ENCODE results near the gene MYO1F.

DNA sequence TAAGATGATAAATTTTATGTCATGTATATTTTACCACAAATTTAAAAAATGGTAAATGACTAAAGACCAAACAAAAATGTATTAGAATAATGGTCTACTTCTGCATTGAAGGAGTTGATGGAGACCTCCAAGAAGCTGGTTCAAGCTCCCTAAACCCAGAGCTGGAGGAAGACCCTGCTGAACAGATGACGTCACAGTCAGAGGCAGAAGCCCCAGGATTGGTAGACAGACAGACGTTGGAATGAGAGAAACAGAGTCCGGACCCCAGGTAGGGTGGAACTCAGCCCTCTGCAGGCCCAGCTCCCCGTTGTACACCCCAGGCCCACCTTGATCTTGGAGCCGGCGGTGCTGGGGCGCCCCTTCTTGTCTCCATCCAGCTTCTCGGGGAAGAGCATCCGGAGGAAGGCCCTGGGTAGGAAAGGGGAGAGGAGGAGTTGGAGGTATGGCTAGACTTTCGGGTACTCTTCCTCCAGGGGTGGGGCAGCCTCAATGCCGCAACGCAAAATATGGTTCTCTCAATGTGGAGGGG lies 37.6 kb downstream of the MYO1F start:
- TF ChIP-seq RFX5 (IDR thresholded peaks at IDR 0.05; ENCODE audit: low read depth, low read length) (no peak), TAF1 (IDR thresholded peaks at IDR 0.05; ENCODE audit: borderline replicate concordance, low read depth, low read length) (no peak)
- TF ChIP-seq, protein P1, sequence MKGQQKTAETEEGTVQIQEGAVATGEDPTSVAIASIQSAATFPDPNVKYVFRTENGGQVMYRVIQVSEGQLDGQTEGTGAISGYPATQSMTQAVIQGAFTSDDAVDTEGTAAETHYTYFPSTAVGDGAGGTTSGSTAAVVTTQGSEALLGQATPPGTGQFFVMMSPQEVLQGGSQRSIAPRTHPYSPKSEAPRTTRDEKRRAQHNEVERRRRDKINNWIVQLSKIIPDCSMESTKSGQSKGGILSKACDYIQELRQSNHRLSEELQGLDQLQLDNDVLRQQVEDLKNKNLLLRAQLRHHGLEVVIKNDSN (IDR thresholded peaks at IDR 0.05; ENCODE audit: borderline replicate concordance, extremely low read length, insufficient read depth, low read depth, low read length), result no peak
